ENCODE data around the gene CERK. TPM values are rescaled to one million over a fixed set of nuclear protein-coding genes. Genes with fewer than 3 reads are reported as not detected.

The CERK gene
- total RNA-seq, 1 donor from 2014 or later: 103 TPM

GRCh38 chr22:46678785-46679700 is 59.0 kb downstream of the CERK start:
- no peak for DNase-seq (ENCODE audit: low read depth, low spot score)

GRCh38 chr22:46678003-46678657 is 59.9 kb downstream of the CERK start:
- no peak for DNase-seq (ENCODE audit: low read depth, low spot score)

GRCh38 chr22:46677323-46678002 is 60.6 kb downstream of the CERK start:
- DNase-seq (ENCODE audit: low read depth, low spot score): no peak

- no peak for DNase-seq (ENCODE audit: low read depth, low spot score)
Observed at GRCh38 chr22:46676881-46677280, 61.2 kb downstream of the CERK start.

- no peak for DNase-seq (ENCODE audit: low read depth, low spot score)
Observed at GRCh38 chr22:46676479-46676878, 61.6 kb downstream of the CERK start.

- no peak for DNase-seq (ENCODE audit: low read depth, low spot score)
Observed at GRCh38 chr22:46675938-46676337, 62.1 kb downstream of the CERK start.

GRCh38 chr22:46675479-46675878 is 62.6 kb downstream of the CERK start:
- DNase-seq (ENCODE audit: low read depth, low spot score): no peak

GRCh38 chr22:46674906-46675305 is 63.1 kb downstream of the CERK start:
- no peak for DNase-seq (ENCODE audit: low read depth, low spot score)

GRCh38 chr22:46674367-46674781 is 63.7 kb downstream of the CERK start:
- no peak for DNase-seq (ENCODE audit: low read depth, low spot score)

GRCh38 chr22:46673662-46674236 is 64.3 kb downstream of the CERK start:
- no peak for DNase-seq (ENCODE audit: low read depth, low spot score)

GRCh38 chr22:46673205-46673604 is 64.8 kb downstream of the CERK start:
- no peak for DNase-seq (ENCODE audit: low read depth, low spot score)

- DNase-seq (ENCODE audit: low read depth, low spot score): no peak
Observed at GRCh38 chr22:46672731-46673130, 65.3 kb downstream of the CERK start.

- DNase-seq (ENCODE audit: low read depth, low spot score): no peak
Observed at GRCh38 chr22:46671824-46672432, 66.1 kb downstream of the CERK start.

GRCh38 chr22:46669201-46669600 is 68.9 kb downstream of the CERK start:
- no peak for DNase-seq (ENCODE audit: low read depth, low spot score)

GRCh38 chr22:46668116-46668515 is 69.9 kb downstream of the CERK start:
- no peak for DNase-seq (ENCODE audit: low read depth, low spot score)

GRCh38 chr22:46667245-46667623 is 70.8 kb downstream of the CERK start:
- no peak for DNase-seq (ENCODE audit: low read depth, low spot score)

- DNase-seq (ENCODE audit: low read depth, low spot score): no peak
Observed at GRCh38 chr22:46666577-46667244, 71.3 kb downstream of the CERK start.

GRCh38 chr22:46665751-46666280 is 72.2 kb downstream of the CERK start:
- no peak for DNase-seq (ENCODE audit: low read depth, low spot score)

- DNase-seq (ENCODE audit: low read depth, low spot score): no peak
Observed at GRCh38 chr22:46665151-46665695, 72.8 kb downstream of the CERK start.

- no peak for DNase-seq (ENCODE audit: low read depth, low spot score)
Observed at GRCh38 chr22:46664301-46664855, 73.7 kb downstream of the CERK start.
